HK-2 (cell line): ENCODE measurements around the gene SCRN1.

ENCODE experiments used
- DNase-seq: peaks from one replicate; pipeline ENCODE4 v3.0.0-alpha.2; 2018; ENCODE audit not compliant: unreplicated experiment

The SCRN1 gene

DNA sequence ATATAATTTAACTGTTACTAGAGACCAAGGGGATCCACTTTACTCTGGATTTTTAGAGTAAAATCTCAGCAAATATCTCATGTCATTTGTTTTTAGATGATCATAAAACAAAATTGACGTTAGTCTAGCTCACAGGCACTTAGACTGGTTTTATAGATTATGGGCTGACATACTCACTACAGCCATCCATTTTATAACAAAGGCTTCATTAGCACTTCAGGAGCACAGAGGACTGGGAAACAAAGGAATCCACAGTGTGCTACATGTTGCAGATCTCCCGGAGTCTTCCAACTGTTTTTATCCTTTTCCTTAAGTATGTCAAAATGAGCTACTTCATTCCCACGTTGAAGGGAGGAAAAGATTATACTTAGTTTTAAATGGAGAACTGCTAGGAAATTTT, 15.9 kb upstream of the SCRN1 start:
- no peak for DNase-seq

DNA sequence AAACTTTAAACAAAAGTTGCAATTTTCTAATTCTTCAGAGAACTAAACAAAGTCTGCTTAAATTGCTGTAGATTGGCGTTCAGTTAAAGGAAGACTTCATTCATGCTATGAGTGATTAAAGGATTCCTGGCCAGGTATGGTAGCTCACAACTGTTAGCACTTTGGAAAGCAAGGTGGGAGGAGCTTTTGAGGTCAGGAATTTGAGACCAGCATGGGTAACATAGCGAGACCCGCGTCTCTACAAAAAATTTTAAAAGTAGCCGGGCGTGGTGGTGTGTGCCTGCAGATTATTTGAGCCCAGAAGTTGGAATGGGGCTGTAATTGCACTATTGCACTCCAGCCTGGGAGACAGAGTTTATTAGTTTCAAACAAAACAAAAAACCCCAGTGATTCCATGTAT, 13.5 kb upstream of the SCRN1 start:
- DNase-seq = no peak

GRCh38 chr7:30001998-30002397, 12.4 kb upstream of the SCRN1 start:
- DNase-seq = no peak

GRCh38 chr7:29998489-29998888, 8.9 kb upstream of the SCRN1 start:
- DNase-seq = no peak

GRCh38 chr7:29996321-29996720, 6.7 kb upstream of the SCRN1 start:
- DNase-seq = no peak

- no peak for DNase-seq
Measured at GRCh38 chr7:29995652-29996051, 6.1 kb upstream of the SCRN1 start.

- no peak for DNase-seq
Measured at GRCh38 chr7:29993140-29993539, 3.5 kb upstream of the SCRN1 start.

- no peak for DNase-seq
Measured at GRCh38 chr7:29991937-29992336, 2.3 kb upstream of the SCRN1 start.

- no peak for DNase-seq
Measured at GRCh38 chr7:29990931-29991330, 1.3 kb upstream of the SCRN1 start.

DNA sequence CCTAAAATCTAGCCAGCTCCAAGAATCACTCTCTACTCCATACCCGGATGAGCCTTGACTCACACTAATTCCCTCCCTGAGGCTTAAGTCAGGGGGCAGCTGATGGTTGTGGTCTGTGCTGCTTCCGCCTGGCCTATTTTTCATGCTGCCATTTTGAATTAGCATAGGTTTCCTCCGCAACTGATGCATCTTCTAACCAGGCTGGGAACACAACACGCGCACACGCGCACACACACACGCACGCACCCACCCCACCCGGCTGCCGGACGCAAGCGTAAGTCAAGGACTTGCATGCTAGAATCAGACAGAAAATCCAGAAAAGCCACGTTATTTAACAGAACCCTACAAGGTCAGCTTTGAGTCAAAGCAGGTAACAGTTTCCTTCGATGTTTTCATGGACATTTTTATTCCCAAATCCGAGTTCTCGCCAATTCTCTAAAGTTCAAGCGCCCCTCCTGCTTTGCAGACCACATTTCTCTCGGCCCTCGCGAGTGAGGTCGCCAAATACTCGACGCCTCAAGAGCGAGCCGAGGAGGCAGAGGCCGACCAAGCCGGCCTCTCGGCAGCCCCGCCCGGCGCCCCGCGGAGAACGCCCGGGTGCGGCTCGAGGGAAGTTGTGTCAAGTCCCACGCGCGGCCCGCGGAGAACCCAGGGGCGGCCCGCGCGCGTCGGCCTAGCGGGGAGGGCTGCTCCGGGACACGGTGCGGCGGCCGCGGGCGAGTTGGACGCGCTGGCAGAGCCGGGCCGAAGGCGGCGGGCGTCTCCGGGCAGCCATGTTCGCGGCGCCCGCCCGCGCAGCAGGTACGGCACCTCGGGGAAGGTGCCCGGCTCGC, 961 bp downstream of the SCRN1 start:
- DNase-seq = peak; percentile 74

DNA sequence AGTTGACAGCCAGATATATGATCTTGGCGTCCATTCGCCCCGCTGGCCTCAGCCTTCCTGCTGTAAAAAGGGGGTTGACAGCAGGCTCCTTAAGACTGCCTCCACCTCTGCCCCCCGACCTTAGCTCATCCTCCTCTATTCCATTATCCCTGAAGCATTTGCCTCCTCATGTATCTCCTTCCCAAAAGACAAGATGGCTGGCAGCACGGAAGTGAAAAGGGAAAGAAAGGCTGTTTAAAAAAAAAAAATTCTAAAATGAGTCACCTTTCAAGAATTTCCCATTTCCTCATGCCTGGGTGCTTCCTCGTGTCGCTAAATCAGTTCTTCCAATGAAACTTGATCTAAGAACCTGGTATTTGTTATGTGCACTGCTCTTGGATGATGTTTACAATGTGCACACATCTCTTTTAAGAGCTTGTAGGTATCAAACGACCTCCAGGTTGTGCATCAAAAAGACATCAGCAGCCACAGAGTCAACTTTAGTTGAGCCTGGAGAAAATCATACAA, 1.7 kb downstream of the SCRN1 start:
- DNase-seq = peak; percentile 51

DNA sequence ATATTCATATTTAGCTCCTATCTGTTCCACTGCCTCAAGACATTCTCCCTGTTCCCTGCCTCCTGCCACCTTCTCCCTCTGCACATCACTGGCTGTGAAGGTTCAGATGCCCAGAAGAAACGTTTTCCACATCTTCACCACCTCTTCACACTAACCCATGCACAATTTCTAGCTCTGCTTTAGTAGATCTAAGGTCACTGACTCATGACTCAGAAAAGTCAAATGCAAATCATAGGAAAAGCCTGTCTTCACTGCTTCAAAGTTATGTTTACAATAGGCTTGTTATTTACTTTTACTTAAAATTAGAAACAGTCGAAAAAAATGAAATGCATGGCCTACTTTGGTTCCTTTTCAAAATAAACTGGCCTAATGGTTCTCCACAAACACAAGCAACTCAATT, 2.5 kb downstream of the SCRN1 start:
- DNase-seq = no peak

- no peak for DNase-seq
Measured at GRCh38 chr7:29980151-29980550, 9.4 kb downstream of the SCRN1 start.

GRCh38 chr7:29977886-29978651, 11.5 kb downstream of the SCRN1 start:
- DNase-seq = no peak

DNA sequence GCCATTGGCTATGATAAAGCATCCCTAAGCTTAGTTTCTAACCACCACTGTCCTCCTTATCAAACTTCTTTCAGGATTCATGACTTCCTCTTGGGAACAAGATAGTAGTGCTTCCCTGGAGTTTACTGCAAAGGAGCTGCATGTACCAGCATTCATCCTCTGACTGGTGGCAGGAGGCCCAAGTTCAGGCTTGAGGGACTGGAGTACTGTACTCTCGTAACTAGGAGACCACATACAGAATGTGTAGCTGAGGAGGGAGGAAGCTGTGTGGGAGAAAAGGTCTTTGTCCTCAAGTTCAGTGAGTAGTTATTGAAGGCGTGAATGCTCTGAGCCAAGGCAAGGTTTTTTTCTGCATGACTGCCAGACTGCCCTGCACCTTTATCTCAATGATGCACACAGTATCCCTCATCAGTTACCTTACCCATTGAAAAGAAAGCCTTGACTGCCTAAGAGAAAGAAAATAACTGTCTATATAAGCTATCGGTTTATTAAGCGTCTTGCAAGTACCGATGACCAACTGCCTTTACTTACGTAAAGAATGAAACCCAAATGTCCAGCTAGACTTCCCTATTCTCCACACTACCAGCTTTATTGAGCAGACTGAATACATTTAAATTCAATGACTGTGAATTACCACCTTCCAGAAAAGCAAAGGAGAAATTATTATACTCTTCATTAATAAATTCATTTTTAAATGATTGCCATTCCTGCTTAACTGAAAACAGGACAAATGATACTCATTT, 12.8 kb downstream of the SCRN1 start:
- DNase-seq = no peak

GRCh38 chr7:29976266-29976665, 13.3 kb downstream of the SCRN1 start:
- DNase-seq = no peak

DNA sequence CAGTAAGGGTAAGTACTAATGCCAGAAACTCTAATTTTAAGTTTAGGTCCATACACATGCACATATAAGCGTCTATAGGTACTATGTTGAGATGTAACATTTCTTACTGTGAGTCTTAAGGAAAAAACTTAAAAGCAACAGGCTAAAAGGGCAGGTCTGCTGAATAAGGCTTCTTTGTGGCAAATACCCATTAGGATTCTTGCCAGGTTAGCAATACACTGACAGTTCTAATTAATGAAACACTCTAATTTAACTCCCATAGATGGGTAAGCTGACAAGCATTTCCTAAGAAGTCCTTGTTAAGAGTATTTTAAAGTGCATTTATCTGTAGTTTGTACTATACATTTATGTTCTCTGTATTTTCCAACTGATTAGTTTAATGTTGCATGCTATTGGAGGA, 14.0 kb downstream of the SCRN1 start:
- DNase-seq = no peak

DNA sequence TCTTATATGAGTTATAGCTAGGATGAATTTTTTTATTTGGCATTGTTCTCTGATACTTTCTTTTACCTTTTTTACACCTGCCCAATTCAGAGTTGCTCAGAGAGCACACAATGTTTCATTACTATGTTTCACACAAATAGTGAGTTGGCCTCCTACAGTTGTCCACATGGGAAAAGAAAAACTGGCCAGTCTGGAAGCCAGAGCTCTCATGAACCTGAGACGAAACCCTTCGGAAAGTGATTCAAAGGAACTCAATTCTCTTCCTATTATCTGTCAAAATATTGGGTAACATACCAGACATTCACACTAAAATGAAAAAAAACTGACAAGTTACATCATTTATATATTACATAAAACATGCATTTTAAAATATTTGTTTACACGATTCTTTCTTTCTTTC, 15.3 kb downstream of the SCRN1 start:
- no peak for DNase-seq

DNA sequence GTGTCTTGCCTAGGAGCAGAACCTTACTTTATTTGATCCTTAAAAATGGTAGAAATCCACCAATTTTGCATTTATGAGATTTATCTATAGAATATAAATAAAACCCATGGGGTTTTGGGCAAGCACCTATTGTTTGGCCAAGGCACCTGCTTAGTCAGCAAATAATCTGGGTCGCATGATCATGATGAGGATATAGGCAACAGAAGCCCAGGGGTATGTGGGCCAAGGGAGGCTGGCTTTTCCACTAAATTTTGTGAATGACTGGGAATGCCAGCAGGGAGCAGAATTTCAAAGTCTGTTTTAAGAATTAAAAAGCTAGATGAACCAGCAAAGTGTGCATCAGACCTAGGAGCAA, 17.3 kb downstream of the SCRN1 start:
- DNase-seq = no peak

- no peak for DNase-seq
Measured at GRCh38 chr7:29971566-29972314, 17.9 kb downstream of the SCRN1 start.

- no peak for DNase-seq
Measured at GRCh38 chr7:29970158-29970557, 19.4 kb downstream of the SCRN1 start.

DNA sequence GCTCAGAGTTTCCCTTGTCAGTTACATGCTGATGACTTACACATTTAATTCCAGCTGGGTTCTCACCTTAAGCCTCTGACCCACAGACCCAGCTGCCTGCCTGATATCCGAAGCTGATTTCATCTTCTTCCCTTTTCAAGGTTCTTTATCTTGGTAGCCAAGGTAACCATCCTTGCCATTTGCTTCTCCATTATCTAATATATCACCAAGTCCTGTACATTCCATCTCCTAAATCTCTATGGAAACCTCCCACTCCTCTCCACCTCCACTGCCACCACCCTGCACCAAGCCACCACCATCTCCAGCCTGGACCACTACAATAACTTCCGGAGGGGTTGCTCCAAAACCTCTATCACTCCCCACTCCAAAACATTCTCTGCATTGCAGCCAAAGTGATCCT, 19.9 kb downstream of the SCRN1 start:
- DNase-seq = no peak
